ENCODE measurements around the gene NT5DC1.
"Not testable (repeated sequence)": the region's sequence is repeated elsewhere in the genome, so short reads cannot be mapped to it uniquely, and the experiment has no call there.

The NT5DC1 gene

GRCh38 chr6:116280933-116281316 lies 180.3 kb downstream of the NT5DC1 start:
- DNase-seq, result no peak

- DNase-seq, result no peak
Measured at GRCh38 chr6:116282698-116283097, 182.0 kb downstream of the NT5DC1 start.

GRCh38 chr6:116283191-116283590 lies 182.5 kb downstream of the NT5DC1 start:
- no peak for DNase-seq

- DNase-seq, result not testable (repeated sequence)
Measured at GRCh38 chr6:116284984-116285383, 184.3 kb downstream of the NT5DC1 start.

- DNase-seq, result no peak
Measured at GRCh38 chr6:116286773-116287358, 186.2 kb downstream of the NT5DC1 start.

GRCh38 chr6:116287689-116288282 lies 187.1 kb downstream of the NT5DC1 start:
- no peak for DNase-seq

- DNase-seq, result no peak
Measured at GRCh38 chr6:116289876-116290275, 189.2 kb downstream of the NT5DC1 start.

GRCh38 chr6:116290799-116291198 lies 190.1 kb downstream of the NT5DC1 start:
- DNase-seq, result no peak

- no peak for DNase-seq
Measured at GRCh38 chr6:116291701-116292396, 191.2 kb downstream of the NT5DC1 start.

GRCh38 chr6:116292553-116292952 lies 191.9 kb downstream of the NT5DC1 start:
- DNase-seq, result no peak

GRCh38 chr6:116298273-116298672 lies 197.6 kb downstream of the NT5DC1 start:
- no peak for DNase-seq

GRCh38 chr6:116298973-116299372 lies 198.3 kb downstream of the NT5DC1 start:
- DNase-seq, result no peak

All from stimulated activated CD4-positive, alpha-beta T cell treated with anti-CD3 and anti-CD28 coated beads, Interleukin-1b, Interleukin-23, amount 100 ng/mL, for 48 hours (primary cell).